ENCODE data around the gene EFCAB7. TPM values are rescaled to one million over a fixed set of nuclear protein-coding genes. Genes with fewer than 3 reads are reported as not detected.

Gene EFCAB7
- total and polyA plus RNA-seq, 8 donors, result 2.0 to 4.5 (median 3.6) TPM

DNA sequence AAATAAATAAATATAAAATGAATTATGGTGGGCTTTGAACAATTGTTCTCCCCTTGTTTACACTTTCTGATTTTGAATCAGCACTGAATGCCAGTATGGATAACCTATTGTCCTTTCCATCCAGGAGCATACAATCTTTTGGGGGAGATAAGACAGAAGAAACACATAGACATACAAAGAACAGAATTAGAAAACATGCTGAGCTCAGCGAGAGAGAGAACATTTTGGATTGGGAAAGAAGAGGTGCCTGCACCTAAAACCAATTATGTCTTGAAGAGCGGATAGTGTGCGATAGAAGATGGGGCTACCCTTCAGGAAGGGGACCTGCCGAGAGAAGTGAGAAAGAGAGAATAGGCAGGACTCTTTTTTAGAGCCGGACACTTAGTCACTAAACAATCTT is 76.5 kb downstream of the EFCAB7 start:
- ATAC-seq (no peak), FAIRE-seq (no peak)
- intact Hi-C loops (cut with DNase I), result no loop called here

DNA sequence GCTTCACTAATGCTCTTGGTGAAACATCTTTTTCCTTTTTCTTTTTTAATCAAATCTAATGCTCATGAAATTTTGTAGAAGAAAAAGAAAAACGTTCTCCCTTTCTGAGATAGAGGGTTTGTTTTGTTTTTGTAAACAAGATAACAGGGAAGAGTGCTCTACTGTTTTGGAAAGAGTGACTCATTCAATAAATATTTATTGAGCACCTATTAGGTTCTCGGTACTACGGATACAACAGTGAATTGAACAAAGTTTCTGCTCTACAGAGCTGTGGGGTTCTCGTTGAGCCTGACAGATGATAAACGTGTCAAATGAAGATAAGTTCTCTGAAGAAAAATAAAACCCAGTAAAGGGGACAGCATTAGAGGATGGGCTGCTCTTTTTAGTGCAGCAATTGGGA is 76.9 kb downstream of the EFCAB7 start:
- Histone ChIP-seq H3K9me3 (no peaks in the 10 kb centered on the region), H3K27ac (no peak overlapping the region), H3K4me1 (peaks cover 0 to 6% (median 6%) of the 10 kb centered on the region in 3 donors), H3K36me3 (no peaks in the 10 kb centered on the region), H3K27me3 (no peaks in the 10 kb centered on the region), H3K4me3 (no peak overlapping the region)
- intact Hi-C loops (cut with DNase I), result no loop called here
- TF ChIP-seq, protein P1, sequence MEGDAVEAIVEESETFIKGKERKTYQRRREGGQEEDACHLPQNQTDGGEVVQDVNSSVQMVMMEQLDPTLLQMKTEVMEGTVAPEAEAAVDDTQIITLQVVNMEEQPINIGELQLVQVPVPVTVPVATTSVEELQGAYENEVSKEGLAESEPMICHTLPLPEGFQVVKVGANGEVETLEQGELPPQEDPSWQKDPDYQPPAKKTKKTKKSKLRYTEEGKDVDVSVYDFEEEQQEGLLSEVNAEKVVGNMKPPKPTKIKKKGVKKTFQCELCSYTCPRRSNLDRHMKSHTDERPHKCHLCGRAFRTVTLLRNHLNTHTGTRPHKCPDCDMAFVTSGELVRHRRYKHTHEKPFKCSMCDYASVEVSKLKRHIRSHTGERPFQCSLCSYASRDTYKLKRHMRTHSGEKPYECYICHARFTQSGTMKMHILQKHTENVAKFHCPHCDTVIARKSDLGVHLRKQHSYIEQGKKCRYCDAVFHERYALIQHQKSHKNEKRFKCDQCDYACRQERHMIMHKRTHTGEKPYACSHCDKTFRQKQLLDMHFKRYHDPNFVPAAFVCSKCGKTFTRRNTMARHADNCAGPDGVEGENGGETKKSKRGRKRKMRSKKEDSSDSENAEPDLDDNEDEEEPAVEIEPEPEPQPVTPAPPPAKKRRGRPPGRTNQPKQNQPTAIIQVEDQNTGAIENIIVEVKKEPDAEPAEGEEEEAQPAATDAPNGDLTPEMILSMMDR (IDR thresholded peaks at IDR 0.05), result no peak
- no peak for FAIRE-seq
- 15 to 17% methylated on average over 5 of the region's 5 CpGs for WGBS, 2 donors
- no peak for DNase-seq
- peak in 2 of 4 donors; percentile 26 to 46 for ATAC-seq

More for the DNA sequence above, 76.5 kb downstream of the EFCAB7 start:
- Histone ChIP-seq H3K9me3 (no peaks in the 10 kb centered on the region), H3K27ac (no peak overlapping the region), H3K27me3 (no peaks in the 10 kb centered on the region), H3K4me3 (no peak overlapping the region), H3K36me3 (no peaks in the 10 kb centered on the region), H3K4me1 (peaks cover 0 to 9% (median 6%) of the 10 kb centered on the region in 3 donors)
- DNase-seq, result no peak
- TF ChIP-seq, protein P1 (IDR thresholded peaks at IDR 0.05), result no peak
- 90 to 91% methylated on average over 5 of the region's 5 CpGs for WGBS, 2 donors

DNA sequence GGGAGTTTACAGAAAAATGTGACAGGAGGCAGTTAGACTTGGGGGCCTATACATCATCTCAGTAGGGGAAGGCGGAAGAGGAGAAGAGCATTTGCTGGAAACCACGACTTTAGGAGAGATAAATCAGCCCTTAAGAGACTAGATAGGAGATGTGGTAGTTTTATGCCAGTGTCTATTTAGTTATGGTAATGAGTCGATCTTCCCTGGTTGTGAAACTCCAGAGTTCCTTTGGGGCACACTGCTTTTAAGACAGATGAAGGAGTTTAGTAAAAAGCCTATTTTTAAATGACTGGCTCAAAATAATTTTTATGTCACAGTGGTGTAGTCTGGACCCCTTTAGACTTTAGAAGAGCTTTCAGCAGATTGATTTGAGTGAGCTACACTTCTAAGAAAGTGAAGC is 77.7 kb downstream of the EFCAB7 start:
- no peaks in the 10 kb centered on the region for H3K36me3 ChIP-seq
- intact Hi-C loops (cut with DNase I), result no loop called here
- TF ChIP-seq, protein P1 (IDR thresholded peaks at IDR 0.05), result no peak
- no peaks in the 10 kb centered on the region for H3K9me3 ChIP-seq
- WGBS, 2 donors, result 84 to 90% methylated on average over 3 of the region's 3 CpGs
- DNase-seq (no peak), FAIRE-seq (no peak), ATAC-seq (no peak)
- no peaks in the 10 kb centered on the region for H3K27me3 ChIP-seq
- H3K4me1 ChIP-seq, result peaks cover 0 to 6% (median 5%) of the 10 kb centered on the region in 3 donors
- H3K27ac ChIP-seq, result no peak overlapping the region
- no peak overlapping the region for H3K4me3 ChIP-seq

DNA sequence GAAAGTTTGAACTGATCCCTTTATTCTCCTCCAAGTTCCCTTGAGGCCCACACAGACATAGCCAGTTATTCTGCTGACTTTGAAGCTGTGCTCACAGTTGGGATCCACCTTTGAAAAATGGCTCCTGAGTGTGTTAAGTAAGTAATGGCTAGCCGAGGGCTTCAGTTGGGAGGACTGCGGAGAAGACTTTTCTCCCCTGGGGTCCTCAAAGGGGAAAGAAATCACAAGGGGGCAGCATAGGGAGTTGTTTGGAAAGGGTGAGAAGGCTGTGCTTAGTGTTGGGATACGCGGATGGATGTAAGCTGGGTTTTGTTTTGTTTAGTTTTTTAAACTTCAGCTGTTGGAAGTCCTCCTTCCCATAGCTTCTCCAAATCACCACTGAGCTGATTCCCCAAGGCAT is 78.1 kb downstream of the EFCAB7 start:
- Histone ChIP-seq H3K27me3 (no peaks in the 10 kb centered on the region), H3K36me3 (no peaks in the 10 kb centered on the region), H3K4me1 (peaks cover 0 to 5% (median 2%) of the 10 kb centered on the region in 3 donors), H3K4me3 (no peak overlapping the region), H3K9me3 (no peaks in the 10 kb centered on the region), H3K27ac (no peak overlapping the region)
- FAIRE-seq (no peak), DNase-seq (no peak), ATAC-seq (no peak)
- intact Hi-C loops (cut with DNase I), result no loop called here
- TF ChIP-seq, protein P1 (IDR thresholded peaks at IDR 0.05), result no peak
- WGBS, 2 donors, result 82 to 98% methylated on average over 4 of the region's 4 CpGs

DNA sequence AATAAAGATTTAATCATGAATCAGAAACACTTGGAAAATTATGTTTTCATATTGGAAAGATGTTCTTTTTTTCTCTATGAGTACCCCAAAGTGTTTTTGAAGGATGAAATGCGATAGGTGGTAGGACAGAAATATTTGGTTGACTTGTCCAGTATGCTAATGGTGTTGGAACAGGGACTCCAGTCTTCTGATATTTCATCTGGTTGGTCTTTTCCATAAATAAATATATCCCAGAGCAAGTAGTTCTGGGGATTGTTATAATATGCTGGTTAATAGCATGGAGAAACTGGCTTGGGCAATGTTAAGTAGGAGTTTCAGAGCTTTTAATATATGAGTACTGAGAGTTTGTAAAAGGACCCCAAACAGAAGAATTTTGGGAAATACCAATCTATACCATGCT is 78.6 kb downstream of the EFCAB7 start:
- intact Hi-C loops (cut with DNase I), result no loop called here
- WGBS, 2 donors, result 91 to 98% methylated on average over 1 of the region's 1 CpG
- Histone ChIP-seq H3K4me1 (peaks cover 0 to under 1% (median 0%) of the 10 kb centered on the region in 3 donors), H3K27me3 (no peaks in the 10 kb centered on the region), H3K36me3 (no peaks in the 10 kb centered on the region), H3K27ac (no peak overlapping the region), H3K4me3 (no peak overlapping the region), H3K9me3 (no peaks in the 10 kb centered on the region)
- DNase-seq, result no peak
- FAIRE-seq, result no peak
- TF ChIP-seq, protein P1 (IDR thresholded peaks at IDR 0.05), result no peak
- ATAC-seq, result no peak

Data from pancreas (tissue), 10 donors.